ENCODE measurements around the gene HOXA10.

HOXA10 gene

GRCh38 chr7:27215356-27215755, 41.2 kb upstream of the HOXA10 start:
- TF ChIP-seq SIN3A (IDR thresholded peaks at IDR 0.05; ENCODE audit: borderline replicate concordance, insufficient read depth, low read length) (no peak), REST (IDR thresholded peaks at IDR 0.05; ENCODE audit: insufficient read depth in 1 of 2, low read depth in 2 of 2, low read length in 2 of 2) (no peak), FOXP2 (optimal IDR thresholded peaks at IDR 0.05; ENCODE audit: borderline replicate concordance, extremely low read depth, extremely low read length, insufficient read depth) (no peak), TAF1 (IDR thresholded peaks at IDR 0.05; ENCODE audit: borderline replicate concordance, insufficient read depth, low read length) (no peak), POLR2AphosphoS5 (IDR thresholded peaks at IDR 0.05; ENCODE audit: low read depth, low read length) (no peak)

- TF ChIP-seq FOXP2 (optimal IDR thresholded peaks at IDR 0.05; ENCODE audit: borderline replicate concordance, extremely low read depth, extremely low read length, insufficient read depth) = no peak
- no peak for TF ChIP-seq SIN3A (IDR thresholded peaks at IDR 0.05; ENCODE audit: borderline replicate concordance, insufficient read depth, low read length)
- no peak for TF ChIP-seq REST (IDR thresholded peaks at IDR 0.05; ENCODE audit: insufficient read depth in 1 of 2, low read depth in 2 of 2, low read length in 2 of 2)
- no peak for TF ChIP-seq TAF1 (IDR thresholded peaks at IDR 0.05; ENCODE audit: borderline replicate concordance, insufficient read depth, low read length)
- no peak for TF ChIP-seq POLR2AphosphoS5 (IDR thresholded peaks at IDR 0.05; ENCODE audit: low read depth, low read length)
Observed at GRCh38 chr7:27214239-27214950, 40.3 kb upstream of the HOXA10 start.

- TF ChIP-seq REST (IDR thresholded peaks at IDR 0.05; ENCODE audit: insufficient read depth in 1 of 2, low read depth in 2 of 2, low read length in 2 of 2) = no peak
- no peak for TF ChIP-seq TAF1 (IDR thresholded peaks at IDR 0.05; ENCODE audit: borderline replicate concordance, insufficient read depth, low read length)
- no peak for TF ChIP-seq SIN3A (IDR thresholded peaks at IDR 0.05; ENCODE audit: borderline replicate concordance, insufficient read depth, low read length)
- no peak for TF ChIP-seq POLR2AphosphoS5 (IDR thresholded peaks at IDR 0.05; ENCODE audit: low read depth, low read length)
- no peak for TF ChIP-seq FOXP2 (optimal IDR thresholded peaks at IDR 0.05; ENCODE audit: borderline replicate concordance, extremely low read depth, extremely low read length, insufficient read depth)
Observed at GRCh38 chr7:27213433-27214238, 39.5 kb upstream of the HOXA10 start.

- TF ChIP-seq REST (IDR thresholded peaks at IDR 0.05; ENCODE audit: insufficient read depth in 1 of 2, low read depth in 2 of 2, low read length in 2 of 2) (no peak), TAF1 (IDR thresholded peaks at IDR 0.05; ENCODE audit: borderline replicate concordance, insufficient read depth, low read length) (no peak), FOXP2 (optimal IDR thresholded peaks at IDR 0.05; ENCODE audit: borderline replicate concordance, extremely low read depth, extremely low read length, insufficient read depth) (no peak), SIN3A (IDR thresholded peaks at IDR 0.05; ENCODE audit: borderline replicate concordance, insufficient read depth, low read length) (no peak), POLR2AphosphoS5 (IDR thresholded peaks at IDR 0.05; ENCODE audit: low read depth, low read length) (no peak)
Observed at GRCh38 chr7:27212497-27213432, 38.6 kb upstream of the HOXA10 start.
